Panc1 (cell line): ENCODE measurements around the gene OTOF. TPM values are rescaled to one million over a fixed set of nuclear protein-coding genes. Genes with fewer than 3 reads are reported as not detected.

Source experiments
- ATAC-seq: fragments of 200-7000 bp; cut with Tn5 transposase; 2 replicates; pipeline ENCODE4 v1.9.1; 2020; ENCODE audit warnings: mild to moderate bottlenecking, moderate library complexity
- BruUV-seq: library from RNA; stranded (reverse); fragments of 400-500 nt; replicated peaks from 2 replicates; lab custom pipeline; 2021; lab: Mats Ljungman, UMichigan
- CTCF ChIA-PET: fragments of 300-600 bp; sonication (Branson Sonifier 250); formaldehyde crosslinking; loops from one replicate; lab custom pipeline; 2022; ENCODE audit warnings: antibody characterized with exemption; lab: Charles Lee
- POLR2A ChIA-PET: fragments of 300-600 bp; sonication (Branson Sonifier 250); formaldehyde crosslinking; loops from one replicate; lab custom pipeline; 2022; ENCODE audit warnings: antibody characterized with exemption; lab: Charles Lee
- DNase-seq: peaks from one replicate; pipeline ENCODE4 v3.0.0-alpha.2; 2010; ENCODE audit warnings: low read depth, low spot score
- H3K27ac ChIP-seq: 2 replicates; pipeline ENCODE4 v1.5.1; 2011; ENCODE audit warnings: mild to moderate bottlenecking, low read length, inconsistent platforms
- H3K27me3 ChIP-seq: fragments of 200-500 bp; sonication (Bioruptor generic); 2 replicates; pipeline ENCODE4 v1.6.0; 2014; ENCODE audit warnings: low read length, inconsistent platforms; ENCODE audit not compliant: control insufficient read depth, insufficient read depth
- H3K36me3 ChIP-seq: fragments of 200-500 bp; sonication (Bioruptor generic); 2 replicates; pipeline ENCODE4 v1.5.1; 2014; ENCODE audit warnings: inconsistent platforms, mild to moderate bottlenecking, low read length, moderate library complexity; ENCODE audit not compliant: control insufficient read depth, insufficient read depth
- H3K4me1 ChIP-seq: 2 replicates; pipeline ENCODE4 v1.5.1; 2011; ENCODE audit warnings: inconsistent platforms, mild to moderate bottlenecking, low read length, moderate library complexity; ENCODE audit not compliant: control insufficient read depth, insufficient read depth
- H3K4me3 ChIP-seq, 2 experiments: 2 replicates each; pipeline ENCODE4 v1.5.1; 2011 to 2012; ENCODE audit warnings: low read depth in 2 of 2, low read length in 2 of 2, mild to moderate bottlenecking in 2 of 2, inconsistent platforms in 1 of 2, moderate library complexity in 1 of 2
- H3K9me3 ChIP-seq: fragments of 200-500 bp; sonication (Bioruptor generic); 2 replicates; pipeline ENCODE4 v1.5.1; 2014; ENCODE audit warnings: low read depth, mild to moderate bottlenecking, inconsistent platforms, low read length, moderate library complexity; ENCODE audit not compliant: control insufficient read depth, insufficient read depth
- POLR2AphosphoS5 ChIP-seq: IDR thresholded peaks from 2 replicates; pipeline ENCODE4 v1.6.1; 2012; ENCODE audit warnings: mild to moderate bottlenecking, low read depth, low read length, moderate library complexity
- SIN3A ChIP-seq: IDR thresholded peaks from 2 replicates; pipeline ENCODE4 v1.6.1; 2012; ENCODE audit warnings: low read depth, mild to moderate bottlenecking, low read length, moderate library complexity, borderline replicate concordance; ENCODE audit not compliant: insufficient read depth
- TCF7L2 ChIP-seq: IDR thresholded peaks from 2 replicates; pipeline ENCODE4 v1.6.1; 2011; ENCODE audit warnings: mild to moderate bottlenecking, low read depth, low read length, inconsistent platforms
- in situ Hi-C: cut with HindIII; loops from 2 replicates; pipeline ENCODE4 v1.10.0; 2016; ENCODE audit warnings: low sequenced_read_pairs, low pct_unique_long_range_greater_than_20kb
- intact Hi-C: fragments of 100-400 bp; cut with micrococcal nuclease; formaldehyde crosslinking; loops from one replicate; pipeline ENCODE4 v1.10.0; 2022; ENCODE audit not compliant: unreplicated experiment
- total RNA-seq: library from RNA; stranded (reverse); gene quantifications from one replicate; pipeline ENCODE4 v1.2.1, GENCODE V29; 2021; ENCODE audit not compliant: unreplicated experiment
- TF ChIP-seq, protein P1 (sequence below): fragments of 450-650 bp; IDR thresholded peaks from 2 replicates; pipeline ENCODE4 v1.5.1; 2017; ENCODE audit warnings: mild to moderate bottlenecking
- TF ChIP-seq, protein P2 (sequence below), 2 experiments: IDR thresholded peaks; 2 replicates each; pipeline ENCODE4 v1.6.1; 2011 to 2012; ENCODE audit warnings: low read depth in 2 of 2, control low read depth in 1 of 2, low read length in 1 of 2, mild to moderate bottlenecking in 1 of 2, moderate library complexity in 1 of 2; ENCODE audit not compliant: insufficient read depth in 1 of 2

Gene OTOF
- total RNA-seq, 1 experiment from 2014 or later = 0.41 TPM

DNA sequence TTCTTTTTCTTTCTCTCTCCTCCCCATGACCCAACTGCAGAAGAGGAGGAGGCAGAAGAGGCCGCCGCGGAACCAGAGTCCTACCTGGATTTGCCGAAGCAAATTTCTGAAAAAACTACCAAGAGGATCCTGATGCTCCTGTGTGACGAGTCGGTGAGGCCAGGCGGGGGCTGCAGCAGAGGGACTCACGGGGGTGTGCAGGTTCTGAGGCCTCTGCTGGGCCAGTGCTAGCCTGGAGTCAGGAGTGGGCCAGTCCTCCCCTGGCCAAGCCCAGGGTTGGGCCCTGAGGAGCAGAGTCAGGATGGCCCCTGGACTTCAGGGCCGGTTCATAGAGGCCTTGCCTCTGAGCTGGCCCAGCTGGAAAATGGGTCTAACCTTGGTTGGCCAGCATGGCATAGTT lies 29.3 kb downstream of the OTOF start:
- no peaks in the 10 kb centered on the region for H3K27me3 ChIP-seq
- no peak overlapping the region for H3K4me3 ChIP-seq
- ATAC-seq = no peak
- DNase-seq = no peak
- no peaks in the 10 kb centered on the region for H3K4me1 ChIP-seq
- in situ Hi-C loops (no loop called here), intact Hi-C loops (no loop called here)
- H3K36me3 ChIP-seq = no peaks in the 10 kb centered on the region
- CTCF ChIA-PET = no interaction called here
- TF ChIP-seq TCF7L2 (no peak), POLR2AphosphoS5 (no peak), SIN3A (no peak)
- TF ChIP-seq, protein P1, sequence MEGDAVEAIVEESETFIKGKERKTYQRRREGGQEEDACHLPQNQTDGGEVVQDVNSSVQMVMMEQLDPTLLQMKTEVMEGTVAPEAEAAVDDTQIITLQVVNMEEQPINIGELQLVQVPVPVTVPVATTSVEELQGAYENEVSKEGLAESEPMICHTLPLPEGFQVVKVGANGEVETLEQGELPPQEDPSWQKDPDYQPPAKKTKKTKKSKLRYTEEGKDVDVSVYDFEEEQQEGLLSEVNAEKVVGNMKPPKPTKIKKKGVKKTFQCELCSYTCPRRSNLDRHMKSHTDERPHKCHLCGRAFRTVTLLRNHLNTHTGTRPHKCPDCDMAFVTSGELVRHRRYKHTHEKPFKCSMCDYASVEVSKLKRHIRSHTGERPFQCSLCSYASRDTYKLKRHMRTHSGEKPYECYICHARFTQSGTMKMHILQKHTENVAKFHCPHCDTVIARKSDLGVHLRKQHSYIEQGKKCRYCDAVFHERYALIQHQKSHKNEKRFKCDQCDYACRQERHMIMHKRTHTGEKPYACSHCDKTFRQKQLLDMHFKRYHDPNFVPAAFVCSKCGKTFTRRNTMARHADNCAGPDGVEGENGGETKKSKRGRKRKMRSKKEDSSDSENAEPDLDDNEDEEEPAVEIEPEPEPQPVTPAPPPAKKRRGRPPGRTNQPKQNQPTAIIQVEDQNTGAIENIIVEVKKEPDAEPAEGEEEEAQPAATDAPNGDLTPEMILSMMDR = no peak
- TF ChIP-seq, protein P2, sequence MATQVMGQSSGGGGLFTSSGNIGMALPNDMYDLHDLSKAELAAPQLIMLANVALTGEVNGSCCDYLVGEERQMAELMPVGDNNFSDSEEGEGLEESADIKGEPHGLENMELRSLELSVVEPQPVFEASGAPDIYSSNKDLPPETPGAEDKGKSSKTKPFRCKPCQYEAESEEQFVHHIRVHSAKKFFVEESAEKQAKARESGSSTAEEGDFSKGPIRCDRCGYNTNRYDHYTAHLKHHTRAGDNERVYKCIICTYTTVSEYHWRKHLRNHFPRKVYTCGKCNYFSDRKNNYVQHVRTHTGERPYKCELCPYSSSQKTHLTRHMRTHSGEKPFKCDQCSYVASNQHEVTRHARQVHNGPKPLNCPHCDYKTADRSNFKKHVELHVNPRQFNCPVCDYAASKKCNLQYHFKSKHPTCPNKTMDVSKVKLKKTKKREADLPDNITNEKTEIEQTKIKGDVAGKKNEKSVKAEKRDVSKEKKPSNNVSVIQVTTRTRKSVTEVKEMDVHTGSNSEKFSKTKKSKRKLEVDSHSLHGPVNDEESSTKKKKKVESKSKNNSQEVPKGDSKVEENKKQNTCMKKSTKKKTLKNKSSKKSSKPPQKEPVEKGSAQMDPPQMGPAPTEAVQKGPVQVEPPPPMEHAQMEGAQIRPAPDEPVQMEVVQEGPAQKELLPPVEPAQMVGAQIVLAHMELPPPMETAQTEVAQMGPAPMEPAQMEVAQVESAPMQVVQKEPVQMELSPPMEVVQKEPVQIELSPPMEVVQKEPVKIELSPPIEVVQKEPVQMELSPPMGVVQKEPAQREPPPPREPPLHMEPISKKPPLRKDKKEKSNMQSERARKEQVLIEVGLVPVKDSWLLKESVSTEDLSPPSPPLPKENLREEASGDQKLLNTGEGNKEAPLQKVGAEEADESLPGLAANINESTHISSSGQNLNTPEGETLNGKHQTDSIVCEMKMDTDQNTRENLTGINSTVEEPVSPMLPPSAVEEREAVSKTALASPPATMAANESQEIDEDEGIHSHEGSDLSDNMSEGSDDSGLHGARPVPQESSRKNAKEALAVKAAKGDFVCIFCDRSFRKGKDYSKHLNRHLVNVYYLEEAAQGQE (IDR thresholded peaks at IDR 0.05; ENCODE audit: insufficient read depth in 1 of 2, low read depth in 2 of 2, low read length in 1 of 2) = no peak
- POLR2A ChIA-PET = no interaction called here
- no peak overlapping the region for H3K27ac ChIP-seq
- no TSS peak for BruUV-seq
- no peaks in the 10 kb centered on the region for H3K9me3 ChIP-seq

DNA sequence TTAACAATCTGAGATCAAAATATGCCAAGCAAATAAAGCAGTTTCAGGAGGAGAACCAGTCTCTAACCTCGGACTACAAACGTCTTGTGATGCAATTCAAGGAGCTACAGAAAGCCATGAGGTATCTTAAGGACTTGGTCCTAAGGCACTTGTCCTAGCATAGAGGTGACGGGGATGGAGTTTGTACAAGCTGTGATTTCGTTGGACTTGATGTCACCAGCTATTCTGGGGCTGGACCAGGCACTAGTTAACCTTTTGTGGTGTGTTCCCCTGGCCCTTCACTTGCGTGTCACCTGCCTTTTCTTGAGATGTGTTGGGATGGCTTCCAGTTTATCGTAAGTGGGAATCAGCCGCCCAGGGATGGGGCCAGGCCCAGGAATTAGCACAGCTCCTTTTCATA lies 33.7 kb downstream of the OTOF start:
- DNase-seq (no peak), ATAC-seq (no peak)
- in situ Hi-C loops (no loop called here), intact Hi-C loops (no loop called here)
- ChIA-PET POLR2A (no interaction called here), CTCF (no interaction called here)
- Histone ChIP-seq H3K4me1 (no peaks in the 10 kb centered on the region), H3K27ac (no peak overlapping the region), H3K9me3 (no peaks in the 10 kb centered on the region), H3K36me3 (no peaks in the 10 kb centered on the region), H3K4me3 (no peak overlapping the region), H3K27me3 (no peaks in the 10 kb centered on the region)
- TF ChIP-seq, protein P2 (IDR thresholded peaks at IDR 0.05; ENCODE audit: insufficient read depth in 1 of 2, low read depth in 2 of 2, low read length in 1 of 2) = no peak
- TF ChIP-seq TCF7L2 (no peak), POLR2AphosphoS5 (no peak), SIN3A (no peak)
- TF ChIP-seq, protein P1 = no peak
- no TSS peak for BruUV-seq
